HG02970 (cell line): Measurements from ENCODE around the gene PTPRQ.

ENCODE experiments used
- ATAC-seq: cut with Tn5 transposase; IDR thresholded peaks from one replicate; pipeline ENCODE4 v1.9.1; 2021; ENCODE audit warnings: mild to moderate bottlenecking, moderate library complexity, moderate number of reproducible peaks; ENCODE audit not compliant: unreplicated experiment, low FRiP score

Gene PTPRQ

DNA sequence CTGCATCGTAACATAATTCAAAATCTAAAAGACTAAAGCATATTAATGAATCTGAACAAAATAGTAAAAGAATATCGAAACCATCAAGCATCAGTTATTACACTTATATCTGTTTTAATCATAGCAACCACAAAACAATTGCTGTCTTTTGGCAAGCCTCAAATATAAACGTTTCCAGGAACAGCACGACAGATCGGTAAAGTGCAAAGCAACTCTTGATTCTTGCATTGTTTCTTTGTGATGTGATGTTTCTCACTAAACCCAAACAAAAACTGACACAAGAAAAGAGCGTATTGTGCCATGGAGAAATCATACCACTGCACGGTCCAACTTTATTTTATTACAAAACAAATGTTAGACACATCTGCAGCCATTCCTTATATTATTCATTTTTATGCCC is 254.2 kb downstream of the PTPRQ start:
- no peak for ATAC-seq

DNA sequence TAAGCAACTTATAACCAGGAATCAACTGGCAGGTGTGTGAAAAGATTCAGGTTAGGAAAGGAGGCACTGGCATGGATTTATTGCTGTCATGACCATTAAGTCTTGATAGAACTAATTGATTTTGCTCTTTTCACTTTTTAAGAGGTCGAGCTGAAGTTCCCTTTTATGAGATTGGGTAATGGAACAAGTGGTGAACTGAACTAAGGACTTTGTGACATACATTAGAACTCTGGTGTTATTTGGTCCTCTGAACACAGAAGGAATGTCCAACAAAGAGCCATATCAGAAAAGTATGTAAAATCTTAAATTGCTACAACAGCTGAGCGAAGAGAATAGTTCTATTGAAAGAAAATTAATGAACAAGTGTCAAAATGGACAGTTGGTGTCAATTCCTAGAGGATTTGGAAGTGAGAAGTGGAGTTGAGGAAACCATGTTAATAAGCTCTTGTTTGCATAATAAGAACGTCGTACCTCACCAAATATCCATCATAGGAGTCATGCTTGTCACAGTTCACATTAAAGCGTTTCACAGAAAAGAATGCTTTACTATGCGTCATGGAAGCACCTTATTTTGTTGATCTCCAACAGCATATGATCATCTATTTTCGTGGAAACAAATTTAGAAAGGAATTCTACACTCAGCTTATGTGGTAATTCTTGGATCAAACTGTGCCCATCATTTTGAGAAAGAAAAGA is 255.0 kb downstream of the PTPRQ start:
- ATAC-seq: no peak

DNA sequence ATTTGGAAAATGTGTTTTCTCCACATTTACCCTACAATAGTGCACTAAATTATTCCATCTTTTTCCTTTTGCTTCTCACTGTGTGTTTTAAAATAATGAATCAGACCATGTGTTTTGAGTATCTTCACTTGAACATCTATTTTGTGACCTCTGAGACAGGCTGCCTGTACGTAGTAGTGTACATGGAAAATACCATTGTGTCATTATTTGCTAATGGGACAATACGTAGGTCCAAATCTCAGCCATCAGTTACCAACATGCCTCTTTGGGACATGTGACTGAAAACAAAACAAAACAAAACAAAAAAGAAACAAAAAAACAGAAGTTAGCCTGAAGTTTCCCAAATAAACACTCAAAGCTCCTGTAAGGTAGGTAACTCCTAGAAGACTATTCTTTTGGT is 256.3 kb downstream of the PTPRQ start:
- ATAC-seq: no peak

DNA sequence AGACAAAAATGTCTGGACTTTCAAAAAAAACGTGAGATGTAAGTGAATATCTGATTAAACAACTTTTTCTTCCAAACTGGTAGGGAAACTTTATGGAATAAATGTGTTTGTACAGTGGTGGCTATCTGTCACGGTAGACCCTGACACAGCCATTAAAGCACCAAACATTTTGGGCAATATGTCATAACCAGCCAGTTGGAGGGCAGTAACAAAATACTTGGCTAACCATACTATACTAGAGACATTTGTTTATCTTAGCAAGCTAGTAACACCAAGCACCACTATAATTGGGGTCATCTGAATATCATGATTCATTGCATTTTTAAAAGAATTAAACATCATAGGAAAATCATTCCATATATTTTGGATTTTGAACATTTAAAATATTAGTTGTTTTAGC is 257.4 kb downstream of the PTPRQ start:
- no peak for ATAC-seq

DNA sequence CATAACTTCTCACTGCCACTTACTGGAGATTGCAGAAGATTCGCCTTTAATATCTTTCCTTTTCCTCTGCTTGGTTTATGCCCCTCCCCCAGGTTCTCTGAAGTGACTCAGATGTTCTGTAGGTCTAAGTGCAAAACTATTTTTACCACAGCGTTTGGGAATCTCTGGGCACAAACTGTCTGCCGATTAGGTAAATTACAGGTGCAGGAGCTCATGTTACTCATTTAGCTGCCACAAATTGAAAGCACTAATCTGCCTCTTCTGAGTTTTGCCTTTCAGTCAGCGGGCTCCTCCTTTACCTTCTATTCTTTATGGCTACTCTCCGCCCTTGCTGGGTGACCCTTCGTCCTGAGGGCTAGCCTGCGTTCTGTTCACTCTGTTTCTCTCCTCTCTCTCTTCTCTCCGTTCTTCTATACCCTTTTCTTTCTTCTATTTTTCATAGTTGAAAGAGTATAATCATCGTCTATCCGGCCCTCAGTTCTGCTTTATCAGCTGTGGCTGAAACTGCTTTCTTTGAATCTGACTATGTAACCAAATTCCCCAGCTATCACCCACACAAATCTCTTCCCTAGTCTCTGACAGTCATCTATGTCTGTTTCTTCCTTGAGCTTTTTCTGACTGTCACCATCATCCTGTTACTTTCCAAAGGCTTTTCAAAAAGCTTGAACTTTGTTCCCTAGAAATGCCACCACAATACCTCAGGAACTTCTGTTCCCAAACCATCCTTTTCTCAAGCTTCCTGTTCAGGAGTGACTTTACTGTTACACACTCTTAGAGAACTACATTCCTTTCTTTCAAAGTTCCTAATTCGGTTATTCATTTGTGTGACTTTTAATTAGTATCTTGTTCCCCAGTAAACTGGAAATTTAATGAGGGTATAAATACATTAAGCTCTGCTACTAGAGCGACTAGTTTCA is 259.1 kb downstream of the PTPRQ start:
- no peak for ATAC-seq

DNA sequence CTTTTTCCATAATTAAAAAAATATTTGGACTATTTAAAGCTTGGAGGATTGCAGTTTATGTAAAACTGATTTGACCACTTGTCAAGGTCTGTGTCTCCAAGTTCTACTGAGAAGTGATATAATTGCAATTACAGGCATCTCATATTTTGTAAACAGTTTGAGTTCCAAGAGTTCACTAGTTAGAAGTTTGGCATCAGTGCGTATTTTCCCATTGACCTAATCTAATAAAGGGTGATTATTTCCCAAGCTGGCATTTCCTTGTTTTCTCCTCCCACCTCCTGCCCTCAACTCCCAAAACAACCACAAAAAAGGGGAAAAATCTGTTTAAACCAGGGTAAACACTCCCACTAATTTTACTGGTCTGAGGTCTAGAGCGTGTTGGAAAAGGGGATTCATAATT is 260.4 kb downstream of the PTPRQ start:
- no peak for ATAC-seq

DNA sequence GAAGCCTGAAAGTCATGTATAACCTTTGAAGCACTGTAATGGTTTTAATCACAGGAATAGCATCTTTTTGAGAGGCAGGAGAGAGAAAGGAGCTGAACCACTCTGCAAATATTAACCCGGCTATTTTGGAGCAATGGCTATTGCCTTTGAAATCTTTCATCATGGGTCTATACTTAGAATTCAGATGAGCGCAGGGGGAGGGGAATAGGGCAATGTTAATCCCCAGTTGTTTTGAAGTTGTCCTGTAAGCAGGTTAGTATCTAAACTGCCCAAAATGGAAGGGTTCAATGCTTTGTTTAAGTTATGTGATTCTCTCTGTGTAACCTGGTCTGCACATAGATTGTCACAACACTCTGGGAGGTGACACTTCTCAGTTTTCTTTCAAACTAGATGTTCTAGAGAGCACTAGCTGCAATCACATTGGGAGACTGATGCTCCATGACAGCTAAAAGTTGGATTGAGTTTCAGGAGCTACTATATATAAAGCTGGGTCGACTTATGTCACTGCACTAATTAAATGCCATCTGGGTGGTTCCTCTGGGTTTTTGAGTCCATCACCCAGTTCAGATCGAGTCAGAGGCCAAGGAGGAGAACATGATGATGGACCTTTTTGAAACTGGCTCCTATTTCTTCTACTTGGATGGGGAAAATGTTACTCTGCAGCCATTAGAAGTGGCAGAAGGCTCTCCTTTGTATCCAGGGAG is 263.2 kb downstream of the PTPRQ start, which contains the start of gene MYF6:
TSS of gene MYF6 (plus strand) at position 509 of the 704 bp plus-strand sequence. CDS start at position 595, 86 bp downstream.
- ATAC-seq: no peak

DNA sequence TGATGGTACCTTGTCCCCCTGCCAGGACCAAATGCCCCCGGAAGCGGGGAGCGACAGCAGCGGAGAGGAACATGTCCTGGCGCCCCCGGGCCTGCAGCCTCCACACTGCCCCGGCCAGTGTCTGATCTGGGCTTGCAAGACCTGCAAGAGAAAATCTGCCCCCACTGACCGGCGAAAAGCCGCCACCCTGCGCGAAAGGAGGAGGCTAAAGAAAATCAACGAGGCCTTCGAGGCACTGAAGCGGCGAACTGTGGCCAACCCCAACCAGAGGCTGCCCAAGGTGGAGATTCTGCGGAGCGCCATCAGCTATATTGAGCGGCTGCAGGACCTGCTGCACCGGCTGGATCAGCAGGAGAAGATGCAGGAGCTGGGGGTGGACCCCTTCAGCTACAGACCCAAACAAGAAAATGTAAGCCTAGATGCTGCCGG is 263.8 kb downstream of the PTPRQ start:
- no peak for ATAC-seq

DNA sequence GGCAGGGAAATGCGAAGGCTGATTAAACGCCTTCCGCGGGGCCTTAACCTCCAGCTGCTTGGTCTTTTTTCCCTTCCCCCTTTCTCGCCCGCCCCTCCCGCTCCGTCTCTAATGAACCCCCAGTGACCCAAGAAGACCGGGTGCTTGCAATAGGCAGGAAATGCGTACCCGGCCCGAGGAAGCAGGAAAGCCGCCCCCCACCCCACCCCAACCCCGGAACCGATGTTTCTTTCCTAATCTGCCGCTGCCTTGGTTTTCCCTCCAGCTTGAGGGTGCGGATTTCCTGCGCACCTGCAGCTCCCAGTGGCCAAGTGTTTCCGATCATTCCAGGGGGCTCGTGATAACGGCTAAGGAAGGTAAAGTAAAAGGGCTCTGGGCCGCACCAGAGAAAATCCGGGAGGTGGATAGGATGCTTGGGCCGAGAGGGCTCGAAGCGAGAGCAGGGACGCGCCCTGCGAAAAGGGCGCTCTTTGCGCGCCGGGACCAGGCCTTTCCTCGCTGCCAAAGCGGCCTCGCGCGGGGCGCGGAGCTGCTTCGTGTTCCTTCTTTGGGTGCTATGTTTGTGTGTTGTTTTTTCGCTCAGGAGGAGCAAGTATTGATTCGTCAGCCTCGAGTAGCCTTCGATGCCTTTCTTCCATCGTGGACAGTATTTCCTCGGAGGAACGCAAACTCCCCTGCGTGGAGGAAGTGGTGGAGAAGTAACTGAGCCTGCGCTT is 264.4 kb downstream of the PTPRQ start:
- no peak for ATAC-seq

DNA sequence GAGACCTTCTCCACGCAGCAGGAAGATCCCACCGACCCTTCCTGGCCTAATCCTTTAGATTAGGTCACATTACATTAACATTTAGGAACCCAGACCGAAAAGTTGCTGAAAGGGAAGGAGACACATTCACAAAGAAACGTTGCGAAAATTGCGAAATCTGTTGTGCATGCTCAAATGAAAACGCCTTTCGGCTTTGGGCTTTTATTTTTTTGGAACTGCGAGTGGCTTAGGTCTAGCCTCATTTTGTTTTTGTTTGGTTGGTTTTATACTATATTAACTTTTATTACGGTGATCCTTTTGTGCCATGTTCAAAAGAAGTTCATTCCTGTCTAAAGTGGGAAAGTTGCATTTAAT is 264.9 kb downstream of the PTPRQ start:
- no peak for ATAC-seq

DNA sequence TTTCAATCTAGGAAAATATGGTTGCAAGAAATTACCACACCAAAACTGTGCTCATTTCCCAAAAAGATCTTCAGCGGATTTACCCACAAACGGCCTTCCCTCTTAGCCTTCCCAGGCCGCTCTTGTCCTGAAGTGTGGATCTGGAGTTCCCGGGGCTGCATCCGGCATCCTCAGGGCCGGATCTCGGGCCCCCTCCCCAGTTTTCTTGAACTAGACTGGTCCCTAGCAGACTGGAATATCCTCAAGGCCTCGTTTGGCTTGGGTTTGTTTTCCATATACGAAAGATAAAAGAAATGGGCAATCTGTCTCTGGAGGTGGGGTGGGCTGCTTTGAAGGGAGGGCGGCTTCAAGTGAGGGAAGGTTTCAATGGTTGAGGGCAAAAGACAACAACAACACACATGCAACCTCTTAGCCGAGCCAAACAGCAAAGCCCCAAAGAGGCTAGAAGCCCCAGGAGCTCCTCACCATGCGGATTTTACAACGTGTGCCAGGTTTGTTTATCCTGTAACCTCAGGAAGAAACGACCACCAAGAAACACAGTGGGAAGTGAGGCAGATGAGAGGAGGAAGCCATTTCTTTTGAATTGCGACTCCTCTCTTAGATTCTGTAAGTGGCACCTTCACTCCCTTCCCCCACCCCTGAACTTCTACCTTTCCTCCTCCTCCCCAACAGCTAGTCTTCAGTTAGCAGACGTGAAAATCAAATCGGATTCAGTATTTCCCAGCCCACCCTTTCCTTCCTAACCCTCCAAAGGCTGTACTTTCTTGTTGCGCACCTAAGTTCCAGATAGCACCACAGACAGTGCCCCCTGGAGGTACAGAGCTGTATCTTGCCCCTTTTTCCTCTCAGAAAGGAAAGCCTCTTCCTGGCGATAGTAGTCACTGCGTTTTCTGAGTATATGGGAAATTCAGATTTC is 266.0 kb downstream of the PTPRQ start:
- no peak for ATAC-seq

DNA sequence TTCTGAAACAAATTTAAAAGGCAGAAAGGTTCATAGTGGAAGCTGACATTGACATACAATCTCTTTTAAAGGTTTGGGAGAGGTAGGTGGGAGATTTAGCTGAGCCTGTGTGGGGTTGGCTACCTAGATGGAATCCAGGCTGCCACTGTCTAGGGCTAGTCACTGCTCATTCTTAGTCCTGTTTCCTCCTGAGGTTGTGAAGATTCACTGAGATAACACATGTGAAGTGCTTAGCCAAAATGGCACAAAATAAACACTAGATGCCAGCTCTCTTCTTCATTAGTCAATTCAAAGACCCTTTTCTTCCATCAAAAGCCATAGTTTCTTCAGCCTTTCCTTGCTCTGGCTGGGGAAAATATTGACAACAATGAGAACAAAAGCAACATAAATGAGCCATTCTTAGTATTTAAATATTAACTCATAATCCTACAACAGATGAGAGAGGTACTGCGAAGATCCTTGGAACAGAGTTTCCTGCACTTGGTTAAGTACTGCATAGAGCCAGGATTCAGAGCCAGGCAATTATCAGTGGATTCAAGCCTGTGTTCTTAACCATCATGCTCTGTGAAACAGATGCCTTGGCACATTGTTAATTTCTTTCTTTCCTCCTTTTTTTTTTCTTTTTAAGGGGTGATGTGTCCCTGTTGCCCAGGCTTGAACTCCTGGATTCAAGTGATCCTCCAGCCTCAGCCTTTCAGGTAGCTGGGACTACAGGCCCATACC is 266.9 kb downstream of the PTPRQ start:
- no peak for ATAC-seq

DNA sequence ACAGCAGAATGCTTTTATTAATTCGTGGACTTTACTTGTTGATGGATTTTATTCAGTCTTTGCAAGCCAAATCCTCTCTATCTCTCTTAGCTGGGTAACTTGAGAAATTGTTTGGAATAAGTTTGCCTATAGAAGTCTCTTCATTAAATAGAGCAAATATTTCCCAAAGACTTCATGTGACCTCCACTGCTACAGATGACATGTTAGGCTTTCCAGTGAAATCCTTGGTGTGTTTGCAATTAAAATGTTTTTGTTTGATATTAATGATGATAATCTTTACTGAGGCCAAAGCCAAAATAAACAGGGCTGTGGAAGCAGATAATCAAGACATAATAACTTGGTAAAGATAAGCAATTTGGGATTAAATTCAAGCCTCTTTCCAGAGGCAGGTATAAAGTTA is 267.8 kb downstream of the PTPRQ start:
- ATAC-seq: no peak

DNA sequence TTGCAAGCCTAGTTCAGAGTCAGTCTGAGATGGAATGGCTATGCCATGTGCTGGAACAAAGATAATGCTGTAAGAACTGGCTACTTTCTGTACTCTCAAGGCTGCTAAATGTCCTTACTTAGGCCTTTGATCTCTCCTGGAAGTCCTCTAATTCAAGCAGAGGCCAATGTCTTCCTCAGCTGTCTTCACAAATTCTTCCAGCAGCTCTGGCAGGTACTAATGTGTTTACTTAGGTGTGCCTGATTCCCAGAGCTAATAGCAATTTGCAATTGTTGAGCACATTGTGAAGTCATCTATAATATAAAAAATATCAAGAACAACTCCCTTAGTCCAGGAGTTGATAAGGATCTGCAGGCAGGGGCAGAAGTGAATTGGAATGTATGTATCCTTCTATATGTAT is 268.8 kb downstream of the PTPRQ start:
- no peak for ATAC-seq

DNA sequence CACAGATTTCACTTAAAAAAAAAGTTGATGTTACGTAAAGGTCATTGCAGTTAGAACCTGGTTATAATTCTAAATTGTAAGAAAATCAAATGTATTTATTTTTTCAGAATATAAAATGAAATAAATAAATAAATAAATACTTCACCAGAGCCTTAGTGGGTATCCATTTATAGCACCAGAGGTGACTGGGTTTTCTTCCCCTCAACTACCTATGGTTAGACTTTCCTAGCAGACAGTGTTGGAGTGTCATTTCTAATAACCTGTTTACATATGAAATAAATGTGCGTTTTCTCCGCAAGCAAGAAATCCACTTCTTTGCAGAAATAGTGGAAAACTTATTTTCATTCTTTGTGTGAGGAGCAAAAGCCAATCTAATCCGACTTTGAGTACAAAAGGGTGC is 269.4 kb downstream of the PTPRQ start:
- ATAC-seq: no peak

DNA sequence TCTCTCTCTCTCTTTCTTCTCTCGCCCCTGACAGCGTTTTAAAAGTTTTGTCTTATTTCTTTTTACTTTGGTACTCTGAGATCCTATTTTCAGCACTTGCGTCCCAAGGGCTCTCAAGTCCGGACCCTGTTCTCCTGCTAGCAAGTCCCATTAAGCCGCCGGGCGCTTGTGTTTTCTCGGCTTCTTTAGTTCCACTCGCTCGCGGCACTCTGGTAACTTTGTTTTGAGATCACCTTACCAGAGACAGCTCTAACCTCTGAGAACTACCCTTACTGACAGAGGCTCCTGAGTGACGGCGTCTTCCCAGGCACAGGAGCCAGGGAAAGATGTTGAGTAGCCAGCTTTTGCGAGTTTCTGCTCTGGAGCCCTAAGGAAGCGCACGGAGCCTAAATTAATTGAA is 270.0 kb downstream of the PTPRQ start:
- no peak for ATAC-seq

DNA sequence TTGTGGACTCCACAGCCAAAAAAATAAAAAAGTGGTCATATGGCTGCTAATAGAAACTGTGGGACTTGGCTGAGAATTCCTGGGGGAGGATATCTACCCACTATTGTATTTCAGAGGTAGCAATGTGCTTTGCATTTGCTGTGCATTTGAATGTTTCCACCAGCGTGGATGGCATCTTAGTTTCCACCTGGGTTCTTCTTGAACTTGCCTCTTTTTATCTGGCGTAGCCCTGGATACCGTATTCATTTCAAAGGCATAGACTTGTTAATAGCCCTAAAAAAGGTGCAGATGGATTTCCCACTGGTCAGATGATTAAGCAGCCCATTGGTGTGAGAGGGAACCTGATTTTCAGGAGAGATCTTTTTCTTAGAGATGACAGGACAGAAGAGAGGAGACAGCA is 270.8 kb downstream of the PTPRQ start:
- ATAC-seq: no peak

DNA sequence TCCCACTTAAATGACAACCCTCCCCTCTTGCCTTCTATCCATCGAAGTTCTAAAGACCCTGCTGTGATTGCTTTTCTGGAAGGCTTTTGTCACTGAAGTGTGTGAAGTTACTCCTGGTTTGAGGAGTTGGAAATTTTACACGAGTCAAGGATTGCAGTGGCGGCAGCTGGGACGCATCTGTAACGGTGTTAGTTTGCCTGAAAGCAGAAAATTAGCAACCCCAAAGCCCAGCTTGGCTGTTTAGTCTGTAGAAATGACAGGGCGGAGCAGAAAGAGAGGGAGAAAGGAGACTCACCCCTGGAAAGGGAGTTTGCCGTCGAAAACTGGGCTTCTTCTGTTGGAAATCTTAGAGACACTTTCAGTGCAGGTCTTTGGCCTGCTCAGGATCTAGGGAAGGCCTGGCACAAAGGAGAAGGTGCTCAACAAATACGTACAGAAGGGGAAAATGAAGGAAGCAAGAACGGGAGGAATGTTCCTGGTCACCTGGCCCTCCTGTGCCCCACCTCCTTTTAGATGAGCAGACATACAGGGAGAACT is 271.7 kb downstream of the PTPRQ start:
- no peak for ATAC-seq
